ENCODE results near the gene OR52N4.

Gene OR52N4

GRCh38 chr11:5737670-5738392 is 16.2 kb upstream of the OR52N4 start (continued):
- TF ChIP-seq CSRNP3 (CRISPR knock-in tag; IDR thresholded peaks at IDR 0.05) = no peak
- TF ChIP-seq, protein P1, sequence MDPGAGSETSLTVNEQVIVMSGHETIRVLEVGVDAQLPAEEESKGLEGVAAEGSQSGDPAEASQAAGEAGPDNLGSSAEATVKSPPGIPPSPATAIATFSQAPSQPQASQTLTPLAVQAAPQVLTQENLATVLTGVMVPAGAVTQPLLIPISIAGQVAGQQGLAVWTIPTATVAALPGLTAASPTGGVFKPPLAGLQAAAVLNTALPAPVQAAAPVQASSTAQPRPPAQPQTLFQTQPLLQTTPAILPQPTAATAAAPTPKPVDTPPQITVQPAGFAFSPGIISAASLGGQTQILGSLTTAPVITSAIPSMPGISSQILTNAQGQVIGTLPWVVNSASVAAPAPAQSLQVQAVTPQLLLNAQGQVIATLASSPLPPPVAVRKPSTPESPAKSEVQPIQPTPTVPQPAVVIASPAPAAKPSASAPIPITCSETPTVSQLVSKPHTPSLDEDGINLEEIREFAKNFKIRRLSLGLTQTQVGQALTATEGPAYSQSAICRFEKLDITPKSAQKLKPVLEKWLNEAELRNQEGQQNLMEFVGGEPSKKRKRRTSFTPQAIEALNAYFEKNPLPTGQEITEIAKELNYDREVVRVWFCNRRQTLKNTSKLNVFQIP (CRISPR knock-in tag; IDR thresholded peaks at IDR 0.05; ENCODE audit: borderline replicate concordance, low read depth) = no peak

GRCh38 chr11:5738431-5738830 is 15.6 kb upstream of the OR52N4 start:
- ATAC-seq = no peak
- no peak for TF ChIP-seq TOX (CRISPR knock-in tag; IDR thresholded peaks at IDR 0.05; ENCODE audit: borderline replicate concordance)

- no peak for TF ChIP-seq TSHZ2 (CRISPR knock-in tag; IDR thresholded peaks at IDR 0.05)
- no peak for TF ChIP-seq CSRNP3 (CRISPR knock-in tag; IDR thresholded peaks at IDR 0.05)
- no peak for TF ChIP-seq SNAI2 (CRISPR knock-in tag; IDR thresholded peaks at IDR 0.05)
- TF ChIP-seq CSDC2 (CRISPR knock-in tag; IDR thresholded peaks at IDR 0.05) = no peak
- TF ChIP-seq TOX (CRISPR knock-in tag; IDR thresholded peaks at IDR 0.05; ENCODE audit: borderline replicate concordance) = no peak
- no peak for TF ChIP-seq ZNF8 (CRISPR knock-in tag; IDR thresholded peaks at IDR 0.05)
- TF ChIP-seq ARNTL (CRISPR knock-in tag; IDR thresholded peaks at IDR 0.05; ENCODE audit: borderline replicate concordance, low read depth) = no peak
- no peak for TF ChIP-seq ZNF70 (CRISPR knock-in tag; IDR thresholded peaks at IDR 0.05)
- TF ChIP-seq, protein P2, sequence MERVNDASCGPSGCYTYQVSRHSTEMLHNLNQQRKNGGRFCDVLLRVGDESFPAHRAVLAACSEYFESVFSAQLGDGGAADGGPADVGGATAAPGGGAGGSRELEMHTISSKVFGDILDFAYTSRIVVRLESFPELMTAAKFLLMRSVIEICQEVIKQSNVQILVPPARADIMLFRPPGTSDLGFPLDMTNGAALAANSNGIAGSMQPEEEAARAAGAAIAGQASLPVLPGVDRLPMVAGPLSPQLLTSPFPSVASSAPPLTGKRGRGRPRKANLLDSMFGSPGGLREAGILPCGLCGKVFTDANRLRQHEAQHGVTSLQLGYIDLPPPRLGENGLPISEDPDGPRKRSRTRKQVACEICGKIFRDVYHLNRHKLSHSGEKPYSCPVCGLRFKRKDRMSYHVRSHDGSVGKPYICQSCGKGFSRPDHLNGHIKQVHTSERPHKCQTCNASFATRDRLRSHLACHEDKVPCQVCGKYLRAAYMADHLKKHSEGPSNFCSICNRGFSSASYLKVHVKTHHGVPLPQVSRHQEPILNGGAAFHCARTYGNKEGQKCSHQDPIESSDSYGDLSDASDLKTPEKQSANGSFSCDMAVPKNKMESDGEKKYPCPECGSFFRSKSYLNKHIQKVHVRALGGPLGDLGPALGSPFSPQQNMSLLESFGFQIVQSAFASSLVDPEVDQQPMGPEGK (CRISPR knock-in tag; IDR thresholded peaks at IDR 0.05; ENCODE audit: borderline replicate concordance) = no peak
- TF ChIP-seq PPARA (CRISPR knock-in tag; IDR thresholded peaks at IDR 0.05; ENCODE audit: borderline replicate concordance) = no peak
- TF ChIP-seq GLIS3 (CRISPR knock-in tag; IDR thresholded peaks at IDR 0.05) = no peak
- TF ChIP-seq, protein P3, sequence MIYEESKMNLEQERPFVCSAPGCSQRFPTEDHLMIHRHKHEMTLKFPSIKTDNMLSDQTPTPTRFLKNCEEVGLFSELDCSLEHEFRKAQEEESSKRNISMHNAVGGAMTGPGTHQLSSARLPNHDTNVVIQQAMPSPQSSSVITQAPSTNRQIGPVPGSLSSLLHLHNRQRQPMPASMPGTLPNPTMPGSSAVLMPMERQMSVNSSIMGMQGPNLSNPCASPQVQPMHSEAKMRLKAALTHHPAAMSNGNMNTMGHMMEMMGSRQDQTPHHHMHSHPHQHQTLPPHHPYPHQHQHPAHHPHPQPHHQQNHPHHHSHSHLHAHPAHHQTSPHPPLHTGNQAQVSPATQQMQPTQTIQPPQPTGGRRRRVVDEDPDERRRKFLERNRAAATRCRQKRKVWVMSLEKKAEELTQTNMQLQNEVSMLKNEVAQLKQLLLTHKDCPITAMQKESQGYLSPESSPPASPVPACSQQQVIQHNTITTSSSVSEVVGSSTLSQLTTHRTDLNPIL (CRISPR knock-in tag; IDR thresholded peaks at IDR 0.05; ENCODE audit: low read depth) = no peak
- TF ChIP-seq ESRRG (CRISPR knock-in tag; IDR thresholded peaks at IDR 0.05) = no peak
- no peak for TF ChIP-seq ZFP30 (CRISPR knock-in tag; IDR thresholded peaks at IDR 0.05)
- TF ChIP-seq ZNF565 (CRISPR knock-in tag; conservative IDR thresholded peaks at IDR 0.05; ENCODE audit: low read depth) = no peak
- no peak for TF ChIP-seq ISL1 (CRISPR knock-in tag; IDR thresholded peaks at IDR 0.05)
- TF ChIP-seq ZFP3 (CRISPR knock-in tag; IDR thresholded peaks at IDR 0.05) = no peak
- no peak for TF ChIP-seq RARB (CRISPR knock-in tag; IDR thresholded peaks at IDR 0.05)
- TF ChIP-seq, protein P1 (CRISPR knock-in tag; IDR thresholded peaks at IDR 0.05; ENCODE audit: borderline replicate concordance, low read depth) = no peak
- no peak for ATAC-seq
Observed at GRCh38 chr11:5746614-5747013, 7.4 kb upstream of the OR52N4 start.

All from SK-N-SH treated with all-trans-retinoic acid at 6 μM for 48 hours (cell line).